H1 (cell line): Measurements from ENCODE around the gene PGBD5. TPM values are rescaled to one million over a fixed set of nuclear protein-coding genes. Genes with fewer than 3 reads are reported as not detected.

Source experiments
- BACH1 ChIP-seq: IDR thresholded peaks from 2 replicates; pipeline ENCODE4 v1.6.1; 2012; ENCODE audit warnings: low read length, improper control_type of control experiment
- CHD1 ChIP-seq: IDR thresholded peaks from 2 replicates; pipeline ENCODE4 v1.6.1; 2012; ENCODE audit warnings: low read depth, low read length, improper control_type of control experiment
- EGR1 ChIP-seq: IDR thresholded peaks from 2 replicates; pipeline ENCODE4 v1.6.1; 2011; ENCODE audit warnings: low read depth, low read length, borderline replicate concordance
- JUND ChIP-seq: IDR thresholded peaks from 2 replicates; pipeline ENCODE4 v1.6.1; 2011; ENCODE audit warnings: mild to moderate bottlenecking, improper control_type of control experiment, low read length
- KDM4A ChIP-seq: IDR thresholded peaks from one replicate; pipeline ENCODE4 v1.7.1; 2012; ENCODE audit warnings: low read depth, mild to moderate bottlenecking, moderate library complexity, low read length, inconsistent platforms; ENCODE audit not compliant: severe bottlenecking
- SIRT6 ChIP-seq: IDR thresholded peaks from one replicate; pipeline ENCODE4 v1.7.1; 2012; ENCODE audit warnings: low read length, inconsistent platforms
- SIX5 ChIP-seq: IDR thresholded peaks from 2 replicates; pipeline ENCODE4 v1.6.1; 2011; ENCODE audit warnings: mild to moderate bottlenecking, low read depth, low read length
- SP2 ChIP-seq: IDR thresholded peaks from 2 replicates; pipeline ENCODE4 v1.6.1; 2012; ENCODE audit warnings: mild to moderate bottlenecking, low read length, inconsistent platforms
- SP4 ChIP-seq: IDR thresholded peaks from 2 replicates; pipeline ENCODE4 v1.6.1; 2012; ENCODE audit warnings: low read length, inconsistent platforms
- TBP ChIP-seq: IDR thresholded peaks from 2 replicates; pipeline ENCODE4 v1.6.1; 2011; ENCODE audit warnings: low read depth, low read length, improper control_type of control experiment
- TCF12 ChIP-seq: IDR thresholded peaks from 2 replicates; pipeline ENCODE4 v1.6.1; 2011; ENCODE audit warnings: low read depth, mild to moderate bottlenecking, low read length
- ZNF274 ChIP-seq: IDR thresholded peaks from 2 replicates; pipeline ENCODE4 v1.7.0; 2012; ENCODE audit warnings: low read length, borderline replicate concordance; ENCODE audit errors: extremely low read depth
- polyA plus RNA-seq, 7 experiments: library from polyadenylated mRNA; depleted of rRNA in 3 of 7; stranded (reverse) in 5 of 7; unstranded in 2 of 7; fragments of >200 nt in 5 of 7; fragments of 200-250 nt in 2 of 7; gene quantifications; 1 replicate in 5 of 7; 2 replicates in 1 of 7; 4 replicates in 1 of 7; pipeline versions ENCODE4 v1.2.1 to v1.2.3, GENCODE V29; 2011 to 2013; ENCODE audit warnings: missing spikeins in 2 of 7, mixed read lengths in 2 of 7
- total RNA-seq: library from RNA; stranded (reverse); fragmentation: NEBNext Ultra II Directional; extraction: Animal tissue kit (Norgen Biotek cat#: 25700); gene quantifications from 2 replicates; pipeline ENCODE4 v1.2.1, GENCODE V29; 2021

The PGBD5 gene
- total and polyA plus RNA-seq, 2 of the 8 experiments (the other 6 are each of a cell fraction or from before 2014, with no cell fraction given), result 16.3 to 18.4 TPM

DNA sequence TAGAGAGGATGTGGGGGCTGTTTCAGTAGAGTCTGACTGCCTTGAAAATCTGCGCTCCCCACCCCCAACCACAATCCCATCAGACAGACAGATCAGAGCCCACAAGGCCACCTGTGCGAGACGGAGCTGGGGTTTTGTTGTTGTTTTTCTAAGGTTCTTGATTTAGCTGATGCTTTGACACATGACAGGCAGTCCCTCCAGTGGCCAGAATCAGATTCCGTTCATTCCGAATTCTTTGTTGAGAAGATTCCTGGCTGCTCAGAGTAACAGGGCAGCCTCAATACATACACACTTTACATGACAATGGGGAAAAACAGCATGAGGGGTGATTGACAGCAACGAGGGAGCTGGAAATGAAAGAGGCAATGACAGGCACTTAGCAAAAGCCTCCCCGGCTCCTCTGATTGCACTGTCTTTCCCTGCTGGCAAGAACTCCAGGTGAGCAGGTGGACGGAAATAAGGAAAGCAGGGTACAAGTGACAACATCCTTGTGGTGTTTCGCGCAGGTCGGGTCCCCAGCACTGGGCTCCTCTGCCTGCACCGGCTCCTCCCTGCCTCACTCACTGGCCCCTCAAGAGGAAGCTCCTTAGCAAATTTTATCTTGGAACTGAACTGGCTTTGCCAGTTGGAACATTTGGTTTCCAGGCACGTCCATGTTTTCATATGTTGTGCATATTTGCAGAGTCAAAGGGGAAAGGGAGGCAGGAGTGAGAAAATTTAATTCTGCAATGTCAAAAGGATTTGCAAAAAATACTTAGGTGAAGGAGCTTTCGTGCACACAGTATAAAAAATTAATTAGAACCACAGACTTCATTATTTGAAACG is 148.7 kb downstream of the PGBD5 start (continued):
- no peak for TF ChIP-seq KDM4A
- TF ChIP-seq CHD1, result no peak
- TF ChIP-seq TCF12, result no peak
- TF ChIP-seq SP2, result no peak
- TF ChIP-seq SIX5, result no peak
- peak; percentile 89; the same call in 1 of the 2 replicates for TF ChIP-seq SP4
- no peak for TF ChIP-seq SIRT6
- TF ChIP-seq BACH1, result no peak
- no peak for TF ChIP-seq ZNF274
- TF ChIP-seq TBP, result no peak
- TF ChIP-seq JUND, result no peak; the same call in 1 of the 2 replicates
- no peak for TF ChIP-seq EGR1
